ENCODE measurements around the gene POLE. TPM values are rescaled to one million over a fixed set of nuclear protein-coding genes. Genes with fewer than 3 reads are reported as not detected.

Gene POLE
- total and polyA plus RNA-seq, 9 of the 15 experiments (the other 6 are each of a cell fraction or from before 2014, with no cell fraction given) = 2.4 to 154 (median 49.6) TPM

GRCh38 chr12:132631666-132632065, 55.5 kb downstream of the POLE start:
- Histone ChIP-seq H3K4me1 (replicated peaks in 1 of 2; ENCODE audit: control insufficient read depth in 2 of 2, insufficient read depth in 2 of 2, low read length in 2 of 2) (0 out of 5 replicates have a peak, but pooled peaks cover 0 to 3% of the 10 kb centered on the region in 2 experiments), H3K9ac (ENCODE audit: insufficient read depth in 1 of 2, low read depth in 2 of 2, low read length in 2 of 2) (no peak overlapping the region), H3K9me1 (ENCODE audit: control insufficient read depth, insufficient read depth, low read length) (peaks cover 5% of the 10 kb centered on the region), H3K79me2 (ENCODE audit: control insufficient read depth, insufficient read depth, low read length) (no peaks in the 10 kb centered on the region), H3K36me3 (ENCODE audit: control insufficient read depth, insufficient read depth, low read length) (peaks cover 90% of the 10 kb centered on the region), H3K27ac (ENCODE audit: extremely low read depth, low read depth, low read length) (no peak overlapping the region; the same call in 2 of the 3 replicates), H3K9me3 (replicated peaks; ENCODE audit: control insufficient read depth, insufficient read depth, low read depth, low read length) (no peaks in the 10 kb centered on the region), H2AFZ (ENCODE audit: low read depth, low read length) (no peak overlapping the region), H3K4me2 (ENCODE audit: insufficient read depth, low read length) (no peak overlapping the region), H3K4me3 (no peak overlapping the region), H4K20me1 (replicated peaks; ENCODE audit: control insufficient read depth, insufficient read depth, low read length) (no peaks in the 10 kb centered on the region), H3K27me3 (ENCODE audit: control insufficient read depth in 2 of 2, insufficient read depth in 2 of 2, low read length in 2 of 2) (no peaks in the 10 kb centered on the region)
- FAIRE-seq (no peak), DNase-seq (ENCODE audit: extremely low read depth in 1 of 4, low spot score in 3 of 4) (no peak), ATAC-seq (no peak)
- WGBS (ENCODE audit: insufficient coverage, low coverage, missing lambda C conversion rate) = 91% methylated on average over 11 of the region's 11 CpGs
- no TSS peak for BruUV-seq (replicated peaks)
- in situ Hi-C loops (cut with MboI) (no loop called here), intact Hi-C loops (cut with micrococcal nuclease) (no loop called here)
- ChIA-PET CTCF (ENCODE audit: low intra/inter-chr PET ratio) (no interaction called here), POLR2A (interaction anchor here (0.6 kb wide), 1 partner anchor 36 kb away, joined by 3 read pairs; no protein-coding TSS in a partner anchor)
- no peak for TF ChIP-seq SMAD3 (CRISPR knock-in tag; conservative IDR thresholded peaks at IDR 0.05)
- TF ChIP-seq PTTG1 (tag; IDR thresholded peaks at IDR 0.05; ENCODE audit: low read depth) = no peak
- peak; percentile 33; the same call in 1 of the 2 replicates for TF ChIP-seq POLR2G (IDR thresholded peaks at IDR 0.05; ENCODE audit: low read depth, low read length)
- TF ChIP-seq GABPB1 (CRISPR knock-in tag; IDR thresholded peaks at IDR 0.05) = no peak
- TF ChIP-seq POLR2AphosphoS5 (IDR thresholded peaks at IDR 0.05; ENCODE audit: control insufficient read depth, insufficient read depth, low read depth, low read length) = peak; percentile 24; the same call in 1 of the 2 replicates

GRCh38 chr12:132630672-132631071, 56.5 kb downstream of the POLE start:
- peaks cover 90% of the 10 kb centered on the region for H3K36me3 ChIP-seq (ENCODE audit: control insufficient read depth, insufficient read depth, low read length)
- 89% methylated on average over 4 of the region's 6 CpGs for WGBS (ENCODE audit: insufficient coverage, low coverage, missing lambda C conversion rate)
- in situ Hi-C loops (cut with MboI) = no loop called here
- peaks cover 5% of the 10 kb centered on the region for H3K9me1 ChIP-seq (ENCODE audit: control insufficient read depth, insufficient read depth, low read length)
- H3K27me3 ChIP-seq (ENCODE audit: control insufficient read depth in 2 of 2, insufficient read depth in 2 of 2, low read length in 2 of 2) = no peaks in the 10 kb centered on the region
- peak; percentile 6 for FAIRE-seq
- no peak overlapping the region for H3K4me3 ChIP-seq
- no peak overlapping the region for H2AFZ ChIP-seq (ENCODE audit: low read depth, low read length)
- ChIA-PET CTCF (ENCODE audit: low intra/inter-chr PET ratio) (no interaction called here), POLR2A (interaction anchor here (1.1 kb wide), 1 partner anchor 15 kb away, joined by 4 read pairs; no protein-coding TSS in a partner anchor)
- DNase-seq (ENCODE audit: extremely low read depth in 1 of 4, low spot score in 3 of 4) = no peak
- H3K4me2 ChIP-seq (ENCODE audit: insufficient read depth, low read length) = no peak overlapping the region
- TF ChIP-seq FIP1L1 (IDR thresholded peaks at IDR 0.05; ENCODE audit: low read depth, low read length, poor library complexity, severe bottlenecking) (no peak), HDAC2 (IDR thresholded peaks at IDR 0.05) (no peak), TBP (optimal IDR thresholded peaks at IDR 0.05; ENCODE audit: low read depth, low read length) (no peak), HNRNPLL (IDR thresholded peaks at IDR 0.05; ENCODE audit: low read depth, low read length, poor library complexity, severe bottlenecking) (no peak)
- H3K4me1 ChIP-seq (replicated peaks in 1 of 2; ENCODE audit: control insufficient read depth in 2 of 2, insufficient read depth in 2 of 2, low read length in 2 of 2) = peaks cover 0 to 3% of the 10 kb centered on the region in 2 experiments; a peak in 1 of 5 replicates
- H4K20me1 ChIP-seq (replicated peaks; ENCODE audit: control insufficient read depth, insufficient read depth, low read length) = no peaks in the 10 kb centered on the region
- BruUV-seq (replicated peaks) = no TSS peak
- no peak for ATAC-seq
- no peak overlapping the region for H3K9ac ChIP-seq (ENCODE audit: insufficient read depth in 1 of 2, low read depth in 2 of 2, low read length in 2 of 2)
- intact Hi-C loops (cut with micrococcal nuclease) = no loop called here
- H3K79me2 ChIP-seq (ENCODE audit: control insufficient read depth, insufficient read depth, low read length) = no peaks in the 10 kb centered on the region
- H3K27ac ChIP-seq (ENCODE audit: extremely low read depth, low read depth, low read length) = no peak overlapping the region
- H3K9me3 ChIP-seq (replicated peaks; ENCODE audit: control insufficient read depth, insufficient read depth, low read depth, low read length) = no peaks in the 10 kb centered on the region
